HepG2 (cell line): ENCODE measurements around the gene ARMC8.

Experiments
- CEBPB ChIP-seq: IDR thresholded peaks from 2 replicates; pipeline ENCODE4 v1.6.1; 2011; ENCODE audit warnings: low read depth, low read length, improper control_type of control experiment, borderline replicate concordance
- CTCF ChIP-seq: sonication (generic); formaldehyde crosslinking; IDR thresholded peaks from 2 replicates; pipeline ENCODE4 v1.5.0; 2020; ENCODE audit warnings: mild to moderate bottlenecking, missing genetic modification reagents, moderate library complexity
- MAX ChIP-seq: IDR thresholded peaks from 2 replicates; pipeline ENCODE4 v1.6.1; 2012; ENCODE audit warnings: inconsistent platforms
- PLSCR1 ChIP-seq: sonication (generic); formaldehyde crosslinking; IDR thresholded peaks from 2 replicates; pipeline ENCODE4 v1.5.0; 2020; ENCODE audit warnings: missing genetic modification reagents, mild to moderate bottlenecking, borderline replicate concordance
- PRDM10 ChIP-seq: sonication (generic); formaldehyde crosslinking; IDR thresholded peaks from 2 replicates; pipeline ENCODE4 v1.4.0; 2020; ENCODE audit warnings: low read depth, missing genetic modification reagents
- SRSF9 ChIP-seq: fragments of 200-400 bp; formaldehyde crosslinking; IDR thresholded peaks from 2 replicates; pipeline ENCODE4 v1.6.1; 2018; ENCODE audit warnings: borderline replicate concordance, mild to moderate bottlenecking, low read depth, low read length; ENCODE audit not compliant: insufficient read depth, poor library complexity, severe bottlenecking
- ZNF235 ChIP-seq: sonication (generic); formaldehyde crosslinking; IDR thresholded peaks from 2 replicates; pipeline ENCODE4 v1.8.1; 2023; ENCODE audit warnings: mild to moderate bottlenecking, missing genetic modification reagents, borderline replicate concordance

GRCh38 chr3:138180375-138181029, 6.6 kb upstream of the ARMC8 start:
- TF ChIP-seq CEBPB (no peak), PRDM10 (CRISPR knock-in tag) (no peak), SRSF9 (no peak), CTCF (CRISPR knock-in tag) (peak; percentile 81), MAX (no peak), PLSCR1 (no peak), ZNF235 (CRISPR knock-in tag) (no peak)
